Gastroesophageal sphincter (tissue), 4 donors: ENCODE results near the gene ZFYVE1. TPM values are rescaled to one million over a fixed set of nuclear protein-coding genes. Genes with fewer than 3 reads are reported as not detected.
A peak's percentile ranks its signal among the peaks of the same experiment; 100 is the strongest.
"Not testable (repeated sequence)": the region's sequence is repeated elsewhere in the genome, so short reads cannot be mapped to it uniquely, and the experiment has no call there.

Source experiments
- ATAC-seq: fragments of 150-250 bp; one replicate; pipeline ENCODE4 v1.9.1; 2016; ENCODE audit warnings: mild to moderate bottlenecking, moderate library complexity
- H3K27ac ChIP-seq, 4 donors: fragments of 200-600 bp; sonication (generic) in 3 of 4; 1 replicate in 3 of 4; 2 replicates in 1 of 4; pipeline ENCODE4 v1.5.1; 2016 to 2019
- H3K27me3 ChIP-seq: fragments of 200-600 bp; sonication (generic); one replicate; pipeline ENCODE4 v1.5.1; 2019
- H3K36me3 ChIP-seq, 2 donors: fragments of 200-600 bp; sonication (generic); one replicate each; pipeline ENCODE4 v1.5.1; 2019; ENCODE audit warnings: control low read depth in 1 of 2
- H3K4me1 ChIP-seq, 3 donors: fragments of 200-600 bp; sonication (generic); 1 replicate in 2 of 3; 2 replicates in 1 of 3; pipeline ENCODE4 v1.5.1; 2016 to 2019; ENCODE audit warnings: control low read depth in 2 of 3
- H3K4me3 ChIP-seq, 2 donors: fragments of 200-600 bp; sonication (generic); one replicate each; pipeline ENCODE4 v1.5.1; 2019; ENCODE audit warnings: mild to moderate bottlenecking in 1 of 2, moderate library complexity in 1 of 2
- H3K9me3 ChIP-seq, 3 donors: fragments of 200-600 bp; sonication (generic); one replicate each; pipeline ENCODE4 v1.5.1; 2017 to 2019; ENCODE audit warnings: control low read depth in 2 of 3
- CTCF ChIP-seq, 4 experiments: fragments of 200-600 bp in 2 of 4; fragments of 450-650 bp in 2 of 4; sonication (generic) in 1 of 4; IDR thresholded peaks; one replicate each; pipeline ENCODE4 v1.5.1; 2017 to 2019; ENCODE audit warnings: antibody characterized with exemption in 4 of 4, mild to moderate bottlenecking in 2 of 4, moderate library complexity in 2 of 4
- EP300 ChIP-seq: sonication (generic); formaldehyde crosslinking; IDR thresholded peaks from one replicate; pipeline ENCODE4 v1.6.1; 2017; ENCODE audit warnings: antibody characterized with exemption, mild to moderate bottlenecking
- POLR2A ChIP-seq, 2 donors: fragments of 450-650 bp; IDR thresholded peaks; one replicate each; pipeline ENCODE4 v1.6.1; 2017; ENCODE audit warnings: antibody characterized with exemption in 2 of 2, mild to moderate bottlenecking in 2 of 2, moderate library complexity in 1 of 2
- POLR2AphosphoS5 ChIP-seq: sonication (generic); formaldehyde crosslinking; IDR thresholded peaks from one replicate; pipeline ENCODE4 v1.6.1; 2017; ENCODE audit warnings: antibody characterized with exemption
- WGBS, 2 donors: methylation state at CpG; one replicate each; pipeline ENCODE4 v1.1.5; 2018; ENCODE audit warnings: low coverage in 1 of 2; 5-methylcytosine and 5-hydroxymethylcytosine counted together
- total RNA-seq, 4 donors: library from RNA; depleted of rRNA; stranded (reverse); fragments of >200 nt; gene quantifications; one replicate each; pipeline ENCODE4 v1.1.0, GENCODE V29; 2016

Gene ZFYVE1
- total RNA-seq, 4 donors from 2014 or later, result 16.7 to 36.7 (median 23.8) TPM

GRCh38 chr14:73008501-73008900, 18.4 kb downstream of the ZFYVE1 start:
- peaks cover 0 to 40% (median 17%) of the 10 kb centered on the region in 3 donors for H3K4me1 ChIP-seq
- peak overlapping the region; percentile 35 to 76 (median 62) for H3K27ac ChIP-seq
- no peak overlapping the region for H3K4me3 ChIP-seq
- no peaks in the 10 kb centered on the region for H3K27me3 ChIP-seq
- ATAC-seq, result peak; percentile 63
- H3K36me3 ChIP-seq, result peaks cover 0 to 28% of the 10 kb centered on the region in 2 donors
- 0 to 43% methylated on average over 1 of the region's 1 CpG for WGBS, 2 donors
- TF ChIP-seq POLR2AphosphoS5, result no peak
- no peak for TF ChIP-seq EP300
- no peak for TF ChIP-seq POLR2A (IDR thresholded peaks at IDR 0.05)
- H3K9me3 ChIP-seq, result no peaks in the 10 kb centered on the region

- 36 to 65% methylated on average over 2 to 3 of the region's 5 CpGs for WGBS, 2 donors
- H3K4me1 ChIP-seq, result peaks cover 0 to 46% (median 17%) of the 10 kb centered on the region in 3 donors
- peaks cover 0 to 21% of the 10 kb centered on the region in 2 donors for H3K36me3 ChIP-seq
- peak; percentile 53 for ATAC-seq
- H3K9me3 ChIP-seq, result no peaks in the 10 kb centered on the region
- H3K27me3 ChIP-seq, result no peaks in the 10 kb centered on the region
- peak overlapping the region; percentile 35 to 76 (median 62) for H3K27ac ChIP-seq
- H3K4me3 ChIP-seq, result no peak overlapping the region
- TF ChIP-seq EP300 (no peak), POLR2A (IDR thresholded peaks at IDR 0.05) (no peak), POLR2AphosphoS5 (no peak), CTCF (IDR thresholded peaks at IDR 0.05) (no peak)
Measured at GRCh38 chr14:73007835-73008234, 19.1 kb downstream of the ZFYVE1 start.

- not testable (repeated sequence) for H3K27ac ChIP-seq, ATAC-seq, H3K27me3 ChIP-seq, H3K4me3 ChIP-seq, H3K9me3 ChIP-seq
- WGBS, 2 donors, result 93 to 100% methylated on average over 3 to 5 of the region's 9 CpGs
- Histone ChIP-seq H3K4me1 (peaks cover 0 to 46% (median 17%) of the 10 kb centered on the region in 3 donors), H3K36me3 (peaks cover 0 to 12% of the 10 kb centered on the region in 2 donors)
Measured at GRCh38 chr14:73004641-73005040, 22.3 kb downstream of the ZFYVE1 start.

- TF ChIP-seq CTCF (IDR thresholded peaks at IDR 0.05), result no peak
- TF ChIP-seq POLR2AphosphoS5, result no peak
- TF ChIP-seq POLR2A (IDR thresholded peaks at IDR 0.05), result no peak
- no peak for TF ChIP-seq EP300
- Histone ChIP-seq H3K27ac (no peak overlapping the region), H3K36me3 (peaks cover 0 to 20% of the 10 kb centered on the region in 2 donors), H3K4me1 (peaks cover 0 to 36% (median 11%) of the 10 kb centered on the region in 3 donors), H3K4me3 (no peak overlapping the region), H3K27me3 (no peaks in the 10 kb centered on the region), H3K9me3 (no peaks in the 10 kb centered on the region)
- 81 to 100% methylated on average over 1 to 4 of the region's 6 CpGs for WGBS, 2 donors
- ATAC-seq, result no peak
Measured at GRCh38 chr14:73003681-73004080, 23.2 kb downstream of the ZFYVE1 start.

GRCh38 chr14:73000073-73000472, 26.8 kb downstream of the ZFYVE1 start:
- no peak for ATAC-seq
- Histone ChIP-seq H3K27ac (no peak overlapping the region), H3K27me3 (no peaks in the 10 kb centered on the region), H3K9me3 (no peaks in the 10 kb centered on the region), H3K4me3 (no peak overlapping the region), H3K4me1 (peaks cover 0 to 17% (median 0%) of the 10 kb centered on the region in 3 donors), H3K36me3 (peaks cover 0 to 54% of the 10 kb centered on the region in 2 donors)
- WGBS, 2 donors, result 100% methylated on average over 1 of the region's 2 CpGs
- TF ChIP-seq POLR2AphosphoS5 (no peak), EP300 (no peak), POLR2A (IDR thresholded peaks at IDR 0.05) (no peak), CTCF (IDR thresholded peaks at IDR 0.05) (no peak)

GRCh38 chr14:72999316-72999715, 27.6 kb downstream of the ZFYVE1 start:
- ATAC-seq, result no peak
- peaks cover 0 to 17% (median 0%) of the 10 kb centered on the region in 3 donors for H3K4me1 ChIP-seq
- no peak overlapping the region for H3K4me3 ChIP-seq
- H3K9me3 ChIP-seq, result no peaks in the 10 kb centered on the region
- no peaks in the 10 kb centered on the region for H3K27me3 ChIP-seq
- H3K36me3 ChIP-seq, result peaks cover 0 to 55% of the 10 kb centered on the region in 2 donors
- 96 to 100% methylated on average over 4 of the region's 4 CpGs for WGBS, 2 donors
- TF ChIP-seq POLR2AphosphoS5, result no peak
- no peak for TF ChIP-seq POLR2A (IDR thresholded peaks at IDR 0.05)
- TF ChIP-seq EP300, result no peak
- TF ChIP-seq CTCF (IDR thresholded peaks at IDR 0.05), result no peak
- no peak overlapping the region for H3K27ac ChIP-seq
